NB4 (cell line): Measurements from ENCODE around the gene PTPRG.

ENCODE experiments used
- CTCF ChIP-seq: IDR thresholded peaks from one replicate; pipeline ENCODE4 v1.5.1; 2012; ENCODE audit warnings: low read depth, low read length
- MAX ChIP-seq: IDR thresholded peaks from 2 replicates; pipeline ENCODE4 v1.6.1; 2011; ENCODE audit warnings: low read depth, low read length
- POLR2A ChIP-seq: IDR thresholded peaks from 2 replicates; pipeline ENCODE4 v1.6.1; 2011; ENCODE audit warnings: mild to moderate bottlenecking; ENCODE audit not compliant: insufficient read length; ENCODE audit errors: extremely low read depth

GRCh38 chr3:61866961-61867461, 305.6 kb downstream of the PTPRG start:
- TF ChIP-seq CTCF (no peak), POLR2A (no peak), MAX (no peak)
